Activated CD8-positive, alpha-beta memory T cell treated with anti-CD3 and anti-CD28 coated beads, Interleukin-2, amount 50 U/mL, for 24 hours (primary cell): Measurements from ENCODE around the gene L3MBTL2.

Source experiments
- DNase-seq: peaks from one replicate; pipeline ENCODE4 v3.0.0-alpha.2; 2020; ENCODE audit errors: extremely low read depth

The L3MBTL2 gene

GRCh38 chr22:41273128-41273527, 68.0 kb downstream of the L3MBTL2 start:
- no peak for DNase-seq

DNA sequence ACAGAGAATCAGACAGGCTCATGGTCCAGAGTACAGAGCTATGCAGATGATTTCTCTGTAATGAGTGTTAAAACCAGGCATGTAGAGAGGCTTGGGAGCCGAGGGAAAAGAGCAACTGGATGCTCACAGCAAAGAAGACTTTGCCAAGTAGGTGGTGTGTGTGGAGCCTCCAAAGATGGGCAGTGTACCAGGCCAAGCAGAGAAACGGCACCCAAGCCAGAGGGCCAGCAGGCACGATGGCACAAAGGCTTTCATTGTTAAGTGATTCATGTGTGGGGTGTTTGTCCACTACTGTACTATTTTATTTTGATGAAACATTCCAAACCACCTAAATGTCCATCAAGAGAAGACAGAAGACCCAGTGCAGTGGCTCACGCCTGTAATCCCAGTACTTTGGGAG, 69.7 kb downstream of the L3MBTL2 start:
- no peak for DNase-seq

DNA sequence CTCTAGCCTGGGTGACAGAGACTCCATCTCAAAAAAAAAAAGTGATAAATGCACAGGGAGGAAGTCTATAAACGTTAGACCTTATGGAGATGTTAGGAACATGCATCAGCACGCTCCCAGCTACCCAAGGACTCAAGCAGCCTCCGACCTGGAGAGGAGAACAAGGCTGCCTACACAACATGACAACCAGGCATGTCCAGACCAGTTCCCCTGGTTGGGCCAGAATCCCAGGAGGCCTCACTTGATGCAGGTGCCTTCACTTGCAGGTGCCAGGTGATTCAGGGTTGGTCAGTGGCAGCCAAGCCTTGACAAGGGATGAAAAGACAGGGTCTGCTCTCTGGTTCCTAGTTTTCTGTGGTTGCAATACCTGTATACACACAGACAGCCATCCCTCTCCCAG, 75.0 kb downstream of the L3MBTL2 start:
- DNase-seq: no peak

- DNase-seq: no peak
These were observed 75.7 kb downstream of the L3MBTL2 start for GRCh38 chr22:41280854-41281253.
